ENCODE results near the gene STK32A. TPM values are rescaled to one million over a fixed set of nuclear protein-coding genes. Genes with fewer than 3 reads are reported as not detected.

STK32A gene
- total RNA-seq, 1 experiment from 2014 or later, result 1.2 TPM

DNA sequence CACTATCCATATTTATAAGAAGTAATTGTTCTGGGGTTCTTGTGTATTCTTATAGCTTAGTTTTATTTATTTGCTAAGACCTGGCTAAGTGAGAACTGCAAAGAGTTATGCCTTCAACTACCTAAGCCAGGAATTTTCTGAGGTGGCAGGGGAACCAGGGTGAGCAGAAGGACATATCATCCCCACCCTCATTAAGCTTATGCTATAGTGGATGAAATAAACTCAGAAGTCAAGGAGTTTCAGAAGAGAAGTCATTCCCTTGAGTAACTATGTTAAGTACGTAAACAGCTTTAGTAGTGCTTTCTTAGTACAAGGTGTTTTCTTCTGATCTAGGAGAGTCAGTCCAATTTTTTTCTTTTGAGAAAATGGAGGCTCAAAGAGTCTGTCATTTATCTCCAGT is 41.7 kb downstream of the STK32A start:
- no peaks in the 10 kb centered on the region for H3K4me1 ChIP-seq (ENCODE audit: control insufficient read depth in 1 of 2, insufficient read depth in 2 of 2, low read length in 2 of 2)
- ATAC-seq (no peak), DNase-seq (ENCODE audit: low read depth, low spot score) (no peak)
- no peak overlapping the region for H3K27ac ChIP-seq (ENCODE audit: low read depth, low read length)
- H3K79me2 ChIP-seq (ENCODE audit: insufficient read depth, low read length), result no peaks in the 10 kb centered on the region
- intact Hi-C loops (cut with micrococcal nuclease), result no loop called here
- BruUV-seq (replicated peaks), result no TSS peak
- no peaks in the 10 kb centered on the region for H4K20me1 ChIP-seq (ENCODE audit: insufficient read depth)
- TF ChIP-seq POLR2AphosphoS5 (IDR thresholded peaks at IDR 0.05; ENCODE audit: low read depth, low read length), result no peak
- TF ChIP-seq EGR1 (IDR thresholded peaks at IDR 0.05; ENCODE audit: low read depth), result no peak
- no peak for TF ChIP-seq TCF7L2 (IDR thresholded peaks at IDR 0.05; ENCODE audit: borderline replicate concordance, extremely low read depth, insufficient read depth, insufficient read length)
- no peak for TF ChIP-seq EZH2phosphoT487 (IDR thresholded peaks at IDR 0.05; ENCODE audit: borderline replicate concordance)
- no peak for TF ChIP-seq CEBPB (IDR thresholded peaks at IDR 0.05; ENCODE audit: low read depth)
- no peak for TF ChIP-seq CBX3 (IDR thresholded peaks at IDR 0.05; ENCODE audit: low read depth)
- TF ChIP-seq SRF (IDR thresholded peaks at IDR 0.05; ENCODE audit: low read depth), result no peak
- TF ChIP-seq, protein P1, sequence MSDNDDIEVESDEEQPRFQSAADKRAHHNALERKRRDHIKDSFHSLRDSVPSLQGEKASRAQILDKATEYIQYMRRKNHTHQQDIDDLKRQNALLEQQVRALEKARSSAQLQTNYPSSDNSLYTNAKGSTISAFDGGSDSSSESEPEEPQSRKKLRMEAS (IDR thresholded peaks at IDR 0.05), result no peak
- no peak for TF ChIP-seq POLR2A (IDR thresholded peaks at IDR 0.05; ENCODE audit: borderline replicate concordance, extremely low read depth, insufficient read depth, insufficient read length)
- TF ChIP-seq, protein P2, sequence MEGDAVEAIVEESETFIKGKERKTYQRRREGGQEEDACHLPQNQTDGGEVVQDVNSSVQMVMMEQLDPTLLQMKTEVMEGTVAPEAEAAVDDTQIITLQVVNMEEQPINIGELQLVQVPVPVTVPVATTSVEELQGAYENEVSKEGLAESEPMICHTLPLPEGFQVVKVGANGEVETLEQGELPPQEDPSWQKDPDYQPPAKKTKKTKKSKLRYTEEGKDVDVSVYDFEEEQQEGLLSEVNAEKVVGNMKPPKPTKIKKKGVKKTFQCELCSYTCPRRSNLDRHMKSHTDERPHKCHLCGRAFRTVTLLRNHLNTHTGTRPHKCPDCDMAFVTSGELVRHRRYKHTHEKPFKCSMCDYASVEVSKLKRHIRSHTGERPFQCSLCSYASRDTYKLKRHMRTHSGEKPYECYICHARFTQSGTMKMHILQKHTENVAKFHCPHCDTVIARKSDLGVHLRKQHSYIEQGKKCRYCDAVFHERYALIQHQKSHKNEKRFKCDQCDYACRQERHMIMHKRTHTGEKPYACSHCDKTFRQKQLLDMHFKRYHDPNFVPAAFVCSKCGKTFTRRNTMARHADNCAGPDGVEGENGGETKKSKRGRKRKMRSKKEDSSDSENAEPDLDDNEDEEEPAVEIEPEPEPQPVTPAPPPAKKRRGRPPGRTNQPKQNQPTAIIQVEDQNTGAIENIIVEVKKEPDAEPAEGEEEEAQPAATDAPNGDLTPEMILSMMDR (IDR thresholded peaks at IDR 0.05 in 2 of 3, conservative IDR thresholded peaks at IDR 0.05 in 1 of 3; ENCODE audit: borderline replicate concordance in 1 of 3, insufficient read depth in 1 of 3, low read depth in 2 of 3, low read length in 2 of 3), result no peak
- TF ChIP-seq, protein P3, sequence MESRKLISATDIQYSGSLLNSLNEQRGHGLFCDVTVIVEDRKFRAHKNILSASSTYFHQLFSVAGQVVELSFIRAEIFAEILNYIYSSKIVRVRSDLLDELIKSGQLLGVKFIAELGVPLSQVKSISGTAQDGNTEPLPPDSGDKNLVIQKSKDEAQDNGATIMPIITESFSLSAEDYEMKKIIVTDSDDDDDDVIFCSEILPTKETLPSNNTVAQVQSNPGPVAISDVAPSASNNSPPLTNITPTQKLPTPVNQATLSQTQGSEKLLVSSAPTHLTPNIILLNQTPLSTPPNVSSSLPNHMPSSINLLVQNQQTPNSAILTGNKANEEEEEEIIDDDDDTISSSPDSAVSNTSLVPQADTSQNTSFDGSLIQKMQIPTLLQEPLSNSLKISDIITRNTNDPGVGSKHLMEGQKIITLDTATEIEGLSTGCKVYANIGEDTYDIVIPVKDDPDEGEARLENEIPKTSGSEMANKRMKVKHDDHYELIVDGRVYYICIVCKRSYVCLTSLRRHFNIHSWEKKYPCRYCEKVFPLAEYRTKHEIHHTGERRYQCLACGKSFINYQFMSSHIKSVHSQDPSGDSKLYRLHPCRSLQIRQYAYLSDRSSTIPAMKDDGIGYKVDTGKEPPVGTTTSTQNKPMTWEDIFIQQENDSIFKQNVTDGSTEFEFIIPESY (IDR thresholded peaks at IDR 0.05; ENCODE audit: extremely low read depth, insufficient replicate concordance, low read length), result no peak
- TF ChIP-seq ZNF274 (IDR thresholded peaks at IDR 0.05; ENCODE audit: low read depth, low read length), result no peak
- no peak for TF ChIP-seq YY1 (IDR thresholded peaks at IDR 0.05; ENCODE audit: extremely low read depth, insufficient replicate concordance, low read depth, low read length)
- TF ChIP-seq RAD21 (IDR thresholded peaks at IDR 0.05; ENCODE audit: low read depth), result no peak
- TF ChIP-seq ATF3 (IDR thresholded peaks at IDR 0.05), result no peak
- no peak for TF ChIP-seq SIN3A (IDR thresholded peaks at IDR 0.05; ENCODE audit: low read depth)
- no peak for TF ChIP-seq FOSL1 (IDR thresholded peaks at IDR 0.05; ENCODE audit: low read depth)
- H3K36me3 ChIP-seq (ENCODE audit: control insufficient read depth in 1 of 2, insufficient read depth in 2 of 2, low read length in 2 of 2), result no peaks in the 10 kb centered on the region
- no peaks in the 10 kb centered on the region for H3K9me2 ChIP-seq (ENCODE audit: insufficient read depth)
- H3K9ac ChIP-seq (ENCODE audit: low read length), result no peak overlapping the region
- H2AFZ ChIP-seq (ENCODE audit: low read depth, low read length, poor library complexity, severe bottlenecking), result no peak overlapping the region
- ChIA-PET POLR2A (no interaction called here), CTCF (interaction anchor here (1.4 kb wide), 1 partner anchor 93 kb away, joined by 3 read pairs; no protein-coding TSS in a partner anchor), RAD21 (ENCODE audit: low non-redundant PET in 1 of 2, low total read pairs in 2 of 2, uncharacterized antibody in 2 of 2, unreplicated experiment in 2 of 2) (no interaction called here)
- H3K27me3 ChIP-seq (ENCODE audit: insufficient read depth, low read length), result peaks cover 7% of the 10 kb centered on the region
- H3K4me2 ChIP-seq (ENCODE audit: low read length), result no peak overlapping the region
- H3K4me3 ChIP-seq (replicated peaks in 1 of 2; ENCODE audit: low read depth in 1 of 2, low read length in 2 of 2), result no peak overlapping the region
- no peaks in the 10 kb centered on the region for H3K9me3 ChIP-seq (ENCODE audit: control insufficient read depth in 1 of 2, insufficient read depth in 1 of 2, low read depth in 1 of 2, low read length in 2 of 2)
